ENCODE measurements around the gene SHANK2. TPM values are rescaled to one million over a fixed set of nuclear protein-coding genes. Genes with fewer than 3 reads are reported as not detected.

Gene SHANK2
- total and polyA plus RNA-seq, 2 donors = 3.0 to 6.2 TPM

DNA sequence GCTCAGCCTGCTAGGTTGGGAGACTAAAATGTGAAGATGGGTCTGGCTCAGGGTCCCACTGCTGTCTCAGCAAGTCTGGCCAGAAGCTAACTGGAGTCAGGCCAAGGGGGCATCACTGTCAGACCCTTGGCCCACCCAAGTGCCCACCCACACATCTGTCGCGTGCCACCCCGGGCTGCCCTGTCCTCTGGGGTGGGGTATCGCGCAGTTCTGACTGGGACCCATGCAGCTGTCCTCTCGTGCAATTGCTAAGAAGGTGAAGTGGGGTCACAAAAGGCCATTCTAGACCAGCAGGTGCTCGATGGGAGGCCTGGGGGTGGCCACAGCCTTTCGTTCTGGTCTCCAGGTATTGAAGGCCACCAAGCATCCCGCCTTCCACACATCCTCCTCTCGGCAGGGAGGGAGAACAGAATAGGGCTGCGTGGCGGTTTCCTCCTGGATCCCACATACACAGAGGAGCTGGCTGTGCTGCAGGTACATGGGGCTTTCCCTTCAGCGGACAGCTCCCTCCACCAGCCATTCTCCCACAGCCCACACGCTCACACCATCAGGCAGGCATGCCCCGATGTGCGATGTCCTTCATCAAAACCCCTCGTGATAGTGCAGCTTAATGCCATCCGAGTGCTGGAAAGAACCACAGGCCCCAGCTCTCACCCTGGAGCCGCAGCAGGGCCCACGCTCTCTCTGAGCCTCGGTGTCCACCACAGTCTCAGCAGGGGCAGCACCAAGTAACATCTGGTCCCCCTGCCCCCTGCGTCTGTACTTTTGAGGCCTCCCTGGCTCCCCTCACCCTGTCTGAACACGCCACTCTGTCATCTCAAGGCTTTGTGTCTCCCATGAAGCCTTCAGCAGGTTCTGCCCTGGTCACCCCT lies 37.6 kb downstream of the SHANK2 start:
- 93% methylated on average over 23 of the region's 23 CpGs for WGBS
- H3K36me3 ChIP-seq (ENCODE audit: insufficient read depth) = no peaks in the 10 kb centered on the region
- no peaks in the 10 kb centered on the region for H3K4me1 ChIP-seq (ENCODE audit: insufficient read depth)
- no peak overlapping the region for H3K4me3 ChIP-seq (ENCODE audit: low read depth, low read length)
- DNase-seq (ENCODE audit: extremely low spot score) = no peak
- H3K27ac ChIP-seq (ENCODE audit: low read depth) = no peak overlapping the region

DNA sequence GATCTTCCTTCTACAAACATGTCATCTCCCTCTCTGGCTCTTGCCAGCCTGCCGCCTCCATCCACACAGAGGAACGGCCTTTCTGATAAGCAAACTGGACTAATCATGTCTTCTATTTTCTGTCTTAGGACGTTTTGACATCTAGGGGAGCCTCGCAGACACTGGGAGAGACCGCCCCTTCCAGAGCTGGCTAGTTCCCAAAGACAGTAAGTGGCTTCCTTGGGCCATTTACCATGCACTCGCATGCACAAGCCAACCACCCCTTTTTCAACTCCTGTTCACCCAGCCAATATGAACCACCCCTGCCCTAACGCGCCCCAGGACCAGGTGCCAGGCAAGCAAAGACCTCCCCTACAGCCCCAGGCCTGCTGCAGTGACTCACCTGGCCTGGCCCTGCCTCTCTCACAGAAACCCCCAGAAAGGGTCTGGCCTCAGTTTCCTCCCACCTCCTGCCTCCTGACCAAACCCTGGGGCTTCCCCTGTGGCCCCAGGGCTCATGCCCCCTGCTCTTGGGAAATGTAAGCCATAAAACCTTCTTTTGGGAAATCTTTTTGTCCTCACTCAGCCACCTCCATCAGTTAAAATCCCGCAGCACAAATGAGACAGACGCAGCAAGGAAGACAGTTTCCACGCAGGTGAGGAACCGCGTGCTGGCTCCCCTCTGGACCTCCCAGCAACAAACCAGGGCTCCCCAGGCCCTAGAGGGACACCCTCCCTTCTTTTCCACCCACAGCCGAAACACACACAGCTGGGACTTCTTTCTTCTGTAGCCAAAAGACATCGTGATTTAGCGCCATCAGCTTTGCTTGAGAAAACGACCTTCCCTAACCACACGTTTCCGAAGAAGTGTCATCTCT lies 38.5 kb downstream of the SHANK2 start:
- 72% methylated on average over 19 of the region's 19 CpGs for WGBS
- Histone ChIP-seq H3K36me3 (ENCODE audit: insufficient read depth) (no peaks in the 10 kb centered on the region), H3K4me1 (ENCODE audit: insufficient read depth) (no peaks in the 10 kb centered on the region), H3K27ac (ENCODE audit: low read depth) (no peak overlapping the region), H3K4me3 (ENCODE audit: low read depth, low read length) (no peak overlapping the region)
- no peak for DNase-seq (ENCODE audit: extremely low spot score)

DNA sequence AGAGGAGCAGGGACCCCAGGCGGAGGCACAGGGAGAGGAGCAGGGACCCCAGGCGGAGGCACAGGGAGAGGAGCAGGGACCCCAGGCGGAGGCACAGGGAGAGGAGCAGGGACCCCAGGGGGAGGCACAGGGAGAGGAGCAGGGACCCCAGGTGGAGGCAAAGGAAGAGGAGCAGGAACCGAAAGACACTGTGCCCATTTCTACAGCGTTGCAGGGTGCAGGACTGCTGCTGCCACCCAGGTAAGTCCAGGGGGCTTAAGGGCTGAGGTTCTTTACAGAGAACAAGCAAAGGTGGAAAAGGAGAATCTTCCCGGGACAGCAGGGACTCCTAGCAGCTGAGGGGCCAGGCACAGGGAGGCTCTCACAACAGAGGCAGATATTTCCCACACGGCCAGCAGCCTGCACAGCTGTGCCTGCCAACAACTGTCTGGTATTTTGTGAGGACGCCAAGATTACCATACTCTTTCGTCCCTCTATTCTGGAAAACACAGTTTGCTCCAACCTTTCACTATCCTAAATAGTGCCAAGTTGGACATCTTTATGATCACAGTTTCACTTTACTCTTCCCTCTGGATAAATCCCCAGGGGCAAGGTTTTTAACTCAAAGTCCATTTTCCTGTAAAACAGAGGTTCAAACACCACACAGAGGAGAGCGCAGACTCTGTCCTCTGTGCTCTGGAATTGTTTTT lies 39.4 kb downstream of the SHANK2 start:
- Histone ChIP-seq H3K4me1 (ENCODE audit: insufficient read depth) (no peaks in the 10 kb centered on the region), H3K4me3 (ENCODE audit: low read depth, low read length) (no peak overlapping the region), H3K27ac (ENCODE audit: low read depth) (no peak overlapping the region), H3K36me3 (ENCODE audit: insufficient read depth) (no peaks in the 10 kb centered on the region)
- DNase-seq (ENCODE audit: extremely low spot score) = no peak
- WGBS = 50% methylated on average over 10 of the region's 10 CpGs

DNA sequence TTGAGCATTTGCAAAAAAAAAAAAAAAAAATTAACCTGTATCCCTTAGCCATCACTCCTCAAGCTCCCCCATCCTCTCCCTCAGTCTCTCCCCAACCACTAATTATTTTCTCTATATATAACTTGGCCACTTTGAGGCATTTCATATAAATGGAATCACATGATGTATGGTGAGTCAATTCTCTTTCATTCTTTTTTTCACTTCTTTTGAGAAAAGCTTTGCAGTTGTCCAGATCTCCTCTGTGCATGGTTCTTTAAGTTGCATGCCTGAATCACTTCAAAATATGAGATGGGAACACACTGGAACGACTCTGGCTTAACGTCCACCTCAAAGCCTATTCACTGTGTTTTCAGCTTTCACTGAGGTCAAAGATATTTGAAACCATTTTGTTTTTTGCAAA lies 40.7 kb downstream of the SHANK2 start:
- no peak overlapping the region for H3K4me3 ChIP-seq (ENCODE audit: low read depth, low read length)
- no peak for DNase-seq (ENCODE audit: extremely low spot score)
- no peaks in the 10 kb centered on the region for H3K36me3 ChIP-seq (ENCODE audit: insufficient read depth)
- no peaks in the 10 kb centered on the region for H3K4me1 ChIP-seq (ENCODE audit: insufficient read depth)
- no peak overlapping the region for H3K27ac ChIP-seq (ENCODE audit: low read depth)
- 73% methylated on average over 2 of the region's 2 CpGs for WGBS

DNA sequence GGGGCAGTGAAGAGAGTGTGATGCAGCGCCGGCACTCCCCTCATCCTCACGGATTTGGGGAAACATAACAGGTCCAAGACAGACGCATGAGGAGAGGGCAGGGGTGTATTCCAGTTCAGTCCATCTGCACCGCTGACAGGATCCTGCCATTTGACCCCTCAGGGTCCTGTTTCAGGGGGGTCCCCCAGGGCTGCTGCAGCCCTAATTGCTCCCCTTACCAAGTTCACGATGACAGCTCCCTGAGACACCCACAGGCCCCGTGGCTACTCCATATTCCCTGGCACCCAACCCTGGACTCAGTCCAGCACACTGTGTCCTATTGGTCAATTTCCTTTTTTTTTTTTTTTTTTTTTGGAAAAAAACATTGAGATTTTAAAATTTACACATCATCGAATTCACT lies 41.5 kb downstream of the SHANK2 start:
- Histone ChIP-seq H3K4me3 (ENCODE audit: low read depth, low read length) (no peak overlapping the region), H3K27ac (ENCODE audit: low read depth) (no peak overlapping the region), H3K36me3 (ENCODE audit: insufficient read depth) (no peaks in the 10 kb centered on the region), H3K4me1 (ENCODE audit: insufficient read depth) (no peaks in the 10 kb centered on the region)
- no peak for DNase-seq (ENCODE audit: extremely low spot score)
- 73% methylated on average over 8 of the region's 8 CpGs for WGBS

DNA sequence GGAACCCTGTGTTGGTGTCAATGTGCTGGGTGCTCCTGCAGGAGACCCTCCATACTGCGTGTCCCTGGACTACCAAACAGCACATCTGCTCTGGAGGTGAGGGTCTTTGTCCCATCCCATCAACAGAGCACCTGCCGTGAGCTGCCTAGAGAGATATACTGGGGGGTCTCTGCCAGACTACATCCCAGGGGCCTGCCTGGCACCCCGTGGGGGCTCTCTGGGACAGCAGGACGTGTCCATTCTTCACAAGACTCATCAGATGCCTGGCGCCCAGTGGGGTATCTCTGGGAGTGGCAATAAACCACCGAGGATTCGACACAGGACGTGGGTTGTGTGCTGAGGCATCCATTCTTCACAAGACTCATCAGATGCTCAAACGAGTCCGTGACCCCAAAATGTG lies 42.7 kb downstream of the SHANK2 start:
- no peak overlapping the region for H3K4me3 ChIP-seq (ENCODE audit: low read depth, low read length)
- no peak overlapping the region for H3K27ac ChIP-seq (ENCODE audit: low read depth)
- no peaks in the 10 kb centered on the region for H3K36me3 ChIP-seq (ENCODE audit: insufficient read depth)
- H3K4me1 ChIP-seq (ENCODE audit: insufficient read depth) = no peaks in the 10 kb centered on the region
- WGBS = 91% methylated on average over 10 of the region's 10 CpGs
- no peak for DNase-seq (ENCODE audit: extremely low spot score)

DNA sequence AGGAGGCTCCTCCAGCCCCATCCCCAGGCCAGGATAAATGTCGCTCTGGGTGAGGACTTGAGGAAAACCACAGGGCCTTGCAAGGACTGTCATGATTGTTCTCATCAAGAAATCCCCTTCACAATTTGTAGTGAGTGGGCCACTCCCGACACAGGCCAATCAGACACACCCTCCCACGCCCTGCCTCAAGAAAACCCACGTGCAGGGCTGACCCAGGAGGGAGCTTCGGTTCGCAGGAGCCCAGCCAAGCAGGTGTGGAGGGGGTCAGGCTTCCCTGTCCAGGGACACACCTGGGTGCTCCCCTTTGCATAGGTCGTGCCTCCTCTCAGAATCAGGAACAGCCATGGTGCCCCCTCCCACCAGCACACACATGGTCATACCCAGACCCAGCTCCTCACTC lies 43.2 kb downstream of the SHANK2 start:
- Histone ChIP-seq H3K27ac (ENCODE audit: low read depth) (no peak overlapping the region), H3K4me1 (ENCODE audit: insufficient read depth) (no peaks in the 10 kb centered on the region), H3K36me3 (ENCODE audit: insufficient read depth) (no peaks in the 10 kb centered on the region), H3K4me3 (ENCODE audit: low read depth, low read length) (no peak overlapping the region)
- no peak for DNase-seq (ENCODE audit: extremely low spot score)
- WGBS = 93% methylated on average over 7 of the region's 7 CpGs

DNA sequence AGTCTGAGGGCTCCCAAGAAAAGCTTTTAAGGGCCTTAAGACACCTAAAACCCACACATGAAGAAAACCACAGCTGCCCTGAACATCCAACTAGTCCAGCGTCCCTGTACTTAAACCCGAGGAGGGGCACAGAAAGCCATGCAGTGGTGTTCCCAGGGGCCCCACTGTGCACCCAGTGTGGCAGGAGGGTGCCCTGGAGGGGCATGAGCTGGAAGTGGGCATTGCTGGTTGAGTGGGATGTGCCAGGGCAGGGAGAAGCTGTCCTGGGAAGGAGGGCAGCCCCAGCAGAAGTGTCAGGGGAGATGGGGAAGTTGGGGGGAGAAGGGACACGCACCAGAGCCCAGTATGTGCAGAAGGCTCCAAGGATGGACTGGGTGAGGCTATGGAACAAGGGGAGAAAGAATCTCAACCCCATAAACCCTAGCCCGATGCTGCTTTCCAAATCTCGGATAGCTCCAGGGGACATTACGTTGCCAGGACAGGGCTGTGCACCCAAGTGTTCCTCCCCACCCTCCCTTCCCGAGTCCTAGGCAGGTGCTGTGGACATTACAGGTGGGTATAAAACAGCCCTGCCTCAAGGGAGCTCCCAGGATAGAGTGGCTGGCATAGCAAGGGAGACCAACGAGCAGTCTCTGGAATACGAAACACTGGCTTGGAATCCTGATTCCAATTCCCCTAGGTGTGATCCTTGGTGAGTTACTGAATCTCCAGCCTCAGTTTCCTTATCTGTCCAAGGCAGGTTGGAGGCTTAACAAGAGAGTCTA lies 44.2 kb downstream of the SHANK2 start:
- H3K4me1 ChIP-seq (ENCODE audit: insufficient read depth) = no peaks in the 10 kb centered on the region
- H3K4me3 ChIP-seq (ENCODE audit: low read depth, low read length) = no peak overlapping the region
- H3K36me3 ChIP-seq (ENCODE audit: insufficient read depth) = no peaks in the 10 kb centered on the region
- 87% methylated on average over 9 of the region's 9 CpGs for WGBS
- no peak overlapping the region for H3K27ac ChIP-seq (ENCODE audit: low read depth)
- no peak for DNase-seq (ENCODE audit: extremely low spot score)

DNA sequence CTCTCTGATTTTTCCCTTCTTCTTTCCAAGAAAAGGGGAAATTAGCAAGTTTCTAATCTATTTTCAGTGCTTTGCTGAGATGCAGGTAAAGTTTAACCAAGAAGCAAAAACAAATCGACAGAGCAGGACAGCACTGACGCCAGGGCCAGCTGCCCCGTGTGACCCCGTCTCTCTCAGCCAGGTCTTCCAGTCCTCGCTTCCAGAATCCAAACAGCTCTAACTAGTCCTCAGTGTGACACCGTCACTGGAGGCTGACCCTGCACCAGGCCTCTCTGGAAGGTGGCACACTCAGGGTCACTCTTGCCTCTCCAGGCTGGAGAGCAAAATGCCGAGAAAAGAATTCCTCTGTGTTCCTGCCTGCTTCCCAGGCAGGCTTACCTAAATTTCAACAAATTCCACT lies 44.8 kb downstream of the SHANK2 start:
- WGBS = 89% methylated on average over 7 of the region's 7 CpGs
- H3K4me3 ChIP-seq (ENCODE audit: low read depth, low read length) = no peak overlapping the region
- no peaks in the 10 kb centered on the region for H3K36me3 ChIP-seq (ENCODE audit: insufficient read depth)
- DNase-seq (ENCODE audit: extremely low spot score) = no peak
- no peaks in the 10 kb centered on the region for H3K4me1 ChIP-seq (ENCODE audit: insufficient read depth)
- H3K27ac ChIP-seq (ENCODE audit: low read depth) = no peak overlapping the region

DNA sequence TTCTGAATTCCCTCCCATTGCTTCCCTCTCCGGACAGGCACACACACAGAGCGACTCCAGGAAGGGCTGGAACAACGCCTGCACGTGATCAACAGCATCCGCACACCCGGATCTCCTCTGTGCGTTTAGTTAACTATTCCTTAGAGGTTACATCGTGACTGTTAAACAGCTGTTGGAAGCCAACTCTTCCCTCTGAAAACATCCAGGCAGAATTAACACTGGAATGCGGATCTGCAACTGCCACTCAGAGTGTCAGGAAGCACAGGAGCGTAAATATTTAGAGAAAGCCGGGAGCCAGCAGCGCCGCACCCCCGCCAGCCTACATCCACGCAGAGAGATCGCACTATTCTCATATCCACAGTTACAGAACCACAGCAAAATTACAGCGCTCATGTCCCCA lies 46.2 kb downstream of the SHANK2 start:
- Histone ChIP-seq H3K4me3 (ENCODE audit: low read depth, low read length) (peak overlapping the region; percentile 3), H3K4me1 (ENCODE audit: insufficient read depth) (no peaks in the 10 kb centered on the region), H3K36me3 (ENCODE audit: insufficient read depth) (no peaks in the 10 kb centered on the region), H3K27ac (ENCODE audit: low read depth) (no peak overlapping the region)
- 16% methylated on average over 17 of the region's 17 CpGs for WGBS
- DNase-seq (ENCODE audit: extremely low spot score) = peak; percentile 11

DNA sequence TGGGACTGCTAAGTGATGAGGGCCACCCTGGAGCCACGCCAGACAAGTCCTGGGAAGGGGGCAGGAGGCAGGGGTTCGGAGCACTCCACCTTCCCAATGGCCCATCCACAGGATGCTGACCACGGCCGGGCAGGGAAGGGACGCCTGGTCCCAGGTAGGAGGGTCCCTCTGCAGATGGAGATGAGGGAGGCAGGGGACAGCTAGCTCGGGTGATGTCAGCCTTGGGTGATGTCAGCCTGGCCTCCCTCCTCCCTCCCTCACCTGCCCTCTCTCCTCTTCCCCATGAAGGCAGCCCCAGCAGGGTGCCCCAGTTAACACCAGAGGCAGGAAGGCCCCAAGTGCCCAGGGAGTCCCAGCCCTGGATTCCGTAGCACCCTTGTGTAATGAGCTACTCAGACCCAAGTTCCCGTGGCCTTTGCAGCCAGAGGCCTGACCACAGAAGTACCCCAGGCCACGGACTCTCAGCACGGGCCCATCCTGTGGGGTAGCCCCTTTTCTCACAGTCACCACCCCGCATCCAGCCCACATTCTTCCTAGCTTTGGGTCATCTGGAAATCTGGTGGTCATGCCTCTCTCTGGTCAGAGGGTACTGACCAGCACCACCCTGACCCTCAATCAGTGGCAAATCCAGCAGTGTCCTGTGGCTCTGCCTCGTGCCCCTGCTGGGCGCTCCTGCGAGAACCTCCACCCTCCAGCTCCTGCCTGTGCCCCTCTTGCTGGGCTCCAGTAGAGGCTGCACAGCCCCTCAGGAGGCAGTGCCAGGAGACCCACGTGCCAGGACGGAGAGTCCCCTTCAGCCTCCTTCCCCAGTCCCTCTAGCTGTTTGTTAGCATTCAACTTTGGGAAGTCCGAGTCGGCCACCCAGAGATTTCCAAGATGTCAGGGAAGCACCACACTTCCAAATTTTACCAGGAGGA lies 47.4 kb downstream of the SHANK2 start:
- no peak overlapping the region for H3K27ac ChIP-seq (ENCODE audit: low read depth)
- no peak overlapping the region for H3K4me3 ChIP-seq (ENCODE audit: low read depth, low read length)
- 89% methylated on average over 18 of the region's 18 CpGs for WGBS
- H3K4me1 ChIP-seq (ENCODE audit: insufficient read depth) = no peaks in the 10 kb centered on the region
- no peak for DNase-seq (ENCODE audit: extremely low spot score)
- H3K36me3 ChIP-seq (ENCODE audit: insufficient read depth) = no peaks in the 10 kb centered on the region

DNA sequence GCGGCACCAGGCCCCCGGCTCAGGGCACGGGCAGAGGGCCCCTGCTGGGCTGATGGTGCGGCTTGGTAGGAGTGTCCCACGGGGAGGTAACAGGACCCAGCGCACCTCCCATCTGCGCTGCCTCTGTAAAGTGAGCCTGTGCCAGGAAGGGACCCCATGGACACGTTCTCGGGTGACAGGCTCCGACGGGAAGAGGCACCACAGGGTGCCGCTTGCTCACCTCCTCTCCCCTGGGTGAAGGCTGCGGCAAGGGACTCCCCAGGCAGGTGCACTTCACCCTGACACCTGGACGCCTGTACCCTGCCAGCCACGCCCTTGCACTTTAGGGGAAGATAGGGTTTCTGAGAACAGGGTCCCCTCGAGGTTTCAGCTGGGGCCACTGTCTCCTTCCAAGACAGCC lies 48.1 kb downstream of the SHANK2 start:
- no peak for DNase-seq (ENCODE audit: extremely low spot score)
- H3K36me3 ChIP-seq (ENCODE audit: insufficient read depth) = no peaks in the 10 kb centered on the region
- WGBS = 85% methylated on average over 16 of the region's 16 CpGs

More for the DNA sequence above, 48.1 kb downstream of the SHANK2 start:
- no peaks in the 10 kb centered on the region for H3K4me1 ChIP-seq (ENCODE audit: insufficient read depth)
- no peak overlapping the region for H3K27ac ChIP-seq (ENCODE audit: low read depth)
- H3K4me3 ChIP-seq (ENCODE audit: low read depth, low read length) = no peak overlapping the region
